ENCODE results near the gene MFSD12. TPM values are rescaled to one million over a fixed set of nuclear protein-coding genes. Genes with fewer than 3 reads are reported as not detected.

Gene MFSD12
- total and polyA plus RNA-seq, 2 of the 8 experiments (the other 6 are each of a cell fraction or from before 2014, with no cell fraction given), result 59.6 to 71.3 TPM

GRCh38 chr19:3551792-3552095 is 5.6 kb downstream of the MFSD12 start:
- DNase-seq (ENCODE audit: low read depth in 1 of 2, low spot score in 2 of 2), result no peak
- peaks cover 0 to 7% of the 10 kb centered on the region in 2 experiments; a peak in 1 of 4 replicates for H3K79me2 ChIP-seq (ENCODE audit: control insufficient read depth in 1 of 2, insufficient read depth in 2 of 2, low read length in 2 of 2)
- WGBS, 2 experiments (ENCODE audit: extremely low coverage in 1 of 2, insufficient coverage in 1 of 2, insufficient read length in 1 of 2, insufficient replicate concordance in 2 of 2, low coverage in 1 of 2, low lambda C conversion rate in 2 of 2, missing lambda C conversion rate in 1 of 2), result 90% methylated on average over 9 of the region's 9 CpGs; no CpG with 5 or more reads in 1 of the 2 experiments
- TF ChIP-seq HDAC6 (IDR thresholded peaks at IDR 0.05; ENCODE audit: low read depth, low read length) (no peak), BRCA1 (IDR thresholded peaks at IDR 0.05; ENCODE audit: low read depth, low read length) (no peak), SUZ12 (IDR thresholded peaks at IDR 0.05; ENCODE audit: low read length) (no peak), RXRA (IDR thresholded peaks at IDR 0.05; ENCODE audit: insufficient read depth, low read depth, low read length) (no peak), POU5F1 (IDR thresholded peaks at IDR 0.05; ENCODE audit: low read depth, low read length) (no peak), KDM1A (IDR thresholded peaks at IDR 0.05; ENCODE audit: borderline replicate concordance, low read length) (no peak), SP1 (IDR thresholded peaks at IDR 0.05; ENCODE audit: low read depth, low read length) (no peak), RBBP5 (IDR thresholded peaks at IDR 0.05; ENCODE audit: borderline replicate concordance, low read depth, low read length) (no peak), MAX (IDR thresholded peaks at IDR 0.05) (no peak), POLR2AphosphoS5 (IDR thresholded peaks at IDR 0.05; ENCODE audit: low read depth, low read length) (no peak), TAF1 (IDR thresholded peaks at IDR 0.05; ENCODE audit: low read depth, low read length) (no peak), CEBPB (IDR thresholded peaks at IDR 0.05; ENCODE audit: low read depth, low read length) (no peak), RFX5 (IDR thresholded peaks at IDR 0.05; ENCODE audit: borderline replicate concordance, low read depth, low read length) (no peak)

More at GRCh38 chr19:3551792-3552095, 5.6 kb downstream of the MFSD12 start:
- POLR2A ChIA-PET (ENCODE audit: partially characterized antibody), result no interaction called here
- CTCF ChIA-PET (ENCODE audit: partially characterized antibody), result interaction anchor here (0.8 to 2.5 kb wide), 5 partner anchors 13 to 190 kb away, joined by 3 to 7 read pairs (median 4); no protein-coding TSS in a partner anchor
- H2BK120ac ChIP-seq (replicated peaks; ENCODE audit: low read depth, low read length), result no peak overlapping the region
- peaks cover 2% of the 10 kb centered on the region for H3K23me2 ChIP-seq (ENCODE audit: low read depth, low read length)
- no peaks in the 10 kb centered on the region for H3K9me3 ChIP-seq (ENCODE audit: insufficient read depth in 2 of 2, low read depth in 1 of 2, low read length in 1 of 2)
- H3K56ac ChIP-seq (replicated peaks; ENCODE audit: insufficient read length, low read depth, low read length), result no peak overlapping the region
- peaks cover 0 to 5% (median 1%) of the 10 kb centered on the region in 4 experiments; a peak in 1 of 8 replicates for H3K36me3 ChIP-seq (ENCODE audit: control insufficient read depth in 2 of 4, insufficient read depth in 4 of 4, low read length in 3 of 4)
- no peak overlapping the region for H4K91ac ChIP-seq (replicated peaks; ENCODE audit: insufficient read length, low read length)
- H2BK12ac ChIP-seq (ENCODE audit: low read depth, low read length), result no peak overlapping the region
- H2AFZ ChIP-seq (ENCODE audit: low read length), result no peak overlapping the region
- H3K4me2 ChIP-seq (ENCODE audit: insufficient read depth in 1 of 2, low read depth in 2 of 2, low read length in 2 of 2), result no peak overlapping the region
- no peak overlapping the region for H3K18ac ChIP-seq (ENCODE audit: extremely low read depth, low read length)
- no peak for FAIRE-seq
- H4K5ac ChIP-seq (ENCODE audit: insufficient read length, low read depth, low read length), result no peak overlapping the region
- no peak overlapping the region for H3K14ac ChIP-seq (ENCODE audit: insufficient read length)
- no peak overlapping the region for H2BK5ac ChIP-seq (ENCODE audit: low read depth, low read length)
- peaks cover 0 to 7% (median 6%) of the 10 kb centered on the region in 4 experiments; a peak in 4 of 7 replicates for H3K27me3 ChIP-seq (replicated peaks in 1 of 4; ENCODE audit: control insufficient read depth in 3 of 4, extremely low read depth in 1 of 4, insufficient read depth in 3 of 4, low read length in 3 of 4)
- no peak overlapping the region for H3K9ac ChIP-seq (replicated peaks in 1 of 4; ENCODE audit: extremely low read depth in 1 of 4, low read depth in 3 of 4, low read length in 3 of 4)
- H4K8ac ChIP-seq (ENCODE audit: extremely low read depth, insufficient read depth, low read length), result no peak overlapping the region
- H4K20me1 ChIP-seq (replicated peaks in 1 of 2; ENCODE audit: control insufficient read depth in 1 of 2, insufficient read depth in 2 of 2, low read length in 2 of 2), result peaks cover 13 to 31% of the 10 kb centered on the region in 2 experiments
- no peak overlapping the region for H3K27ac ChIP-seq (ENCODE audit: low read depth, low read length)
- peaks cover 0 to 8% (median 5%) of the 10 kb centered on the region in 4 experiments; a peak in 4 of 7 replicates for H3K4me1 ChIP-seq (replicated peaks in 1 of 4; ENCODE audit: control insufficient read depth in 3 of 4, insufficient read depth in 4 of 4, low read length in 3 of 4)
- no peak overlapping the region for H3K23ac ChIP-seq (ENCODE audit: insufficient read length)
- no peak overlapping the region for H2BK15ac ChIP-seq (ENCODE audit: low read length)
- H2BK20ac ChIP-seq (ENCODE audit: low read length), result no peak overlapping the region
- no peak overlapping the region for H3K4me3 ChIP-seq (ENCODE audit: extremely low read depth in 1 of 4, insufficient read depth in 2 of 4, low read depth in 3 of 4, low read length in 4 of 4)
- H3K79me1 ChIP-seq (ENCODE audit: low read depth, low read length), result peaks cover 7% of the 10 kb centered on the region
- no peak overlapping the region for H2AK5ac ChIP-seq (ENCODE audit: low read depth, low read length)
- H3K4ac ChIP-seq (replicated peaks; ENCODE audit: insufficient read length, low read depth, low read length), result no peak overlapping the region

Data from H1 (cell line).